ENCODE results near the gene TBL1X. TPM values are rescaled to one million over a fixed set of nuclear protein-coding genes. Genes with fewer than 3 reads are reported as not detected.

TBL1X gene
- total RNA-seq, 1 donor: 30.7 TPM

DNA sequence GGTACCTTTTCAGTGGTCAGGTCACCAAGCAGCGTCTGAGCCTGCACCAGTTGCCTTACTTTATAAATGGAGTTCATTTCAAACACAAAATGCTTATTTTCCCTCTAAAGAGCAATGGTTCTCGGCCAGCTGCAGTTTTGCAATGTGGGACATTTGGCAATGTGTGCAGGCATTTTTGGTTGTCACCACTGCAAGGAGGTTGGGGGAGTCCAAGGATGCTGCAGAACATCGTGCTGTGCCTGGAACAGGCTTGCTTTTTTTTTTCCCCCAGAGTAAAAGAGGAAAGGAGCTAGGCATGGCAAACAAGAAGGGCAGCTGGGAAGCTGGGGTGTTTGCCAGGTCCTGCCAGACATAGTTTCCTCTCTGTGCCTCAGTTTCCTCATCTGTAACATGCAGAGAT, 185.2 kb downstream of the TBL1X start:
- no peak overlapping the region for H3K4me3 ChIP-seq (ENCODE audit: low read depth, low read length)
- no peak for DNase-seq (ENCODE audit: low read depth)
- TF ChIP-seq, protein P1, sequence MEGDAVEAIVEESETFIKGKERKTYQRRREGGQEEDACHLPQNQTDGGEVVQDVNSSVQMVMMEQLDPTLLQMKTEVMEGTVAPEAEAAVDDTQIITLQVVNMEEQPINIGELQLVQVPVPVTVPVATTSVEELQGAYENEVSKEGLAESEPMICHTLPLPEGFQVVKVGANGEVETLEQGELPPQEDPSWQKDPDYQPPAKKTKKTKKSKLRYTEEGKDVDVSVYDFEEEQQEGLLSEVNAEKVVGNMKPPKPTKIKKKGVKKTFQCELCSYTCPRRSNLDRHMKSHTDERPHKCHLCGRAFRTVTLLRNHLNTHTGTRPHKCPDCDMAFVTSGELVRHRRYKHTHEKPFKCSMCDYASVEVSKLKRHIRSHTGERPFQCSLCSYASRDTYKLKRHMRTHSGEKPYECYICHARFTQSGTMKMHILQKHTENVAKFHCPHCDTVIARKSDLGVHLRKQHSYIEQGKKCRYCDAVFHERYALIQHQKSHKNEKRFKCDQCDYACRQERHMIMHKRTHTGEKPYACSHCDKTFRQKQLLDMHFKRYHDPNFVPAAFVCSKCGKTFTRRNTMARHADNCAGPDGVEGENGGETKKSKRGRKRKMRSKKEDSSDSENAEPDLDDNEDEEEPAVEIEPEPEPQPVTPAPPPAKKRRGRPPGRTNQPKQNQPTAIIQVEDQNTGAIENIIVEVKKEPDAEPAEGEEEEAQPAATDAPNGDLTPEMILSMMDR (IDR thresholded peaks at IDR 0.05; ENCODE audit: insufficient read depth, low read depth, low read length): no peak

DNA sequence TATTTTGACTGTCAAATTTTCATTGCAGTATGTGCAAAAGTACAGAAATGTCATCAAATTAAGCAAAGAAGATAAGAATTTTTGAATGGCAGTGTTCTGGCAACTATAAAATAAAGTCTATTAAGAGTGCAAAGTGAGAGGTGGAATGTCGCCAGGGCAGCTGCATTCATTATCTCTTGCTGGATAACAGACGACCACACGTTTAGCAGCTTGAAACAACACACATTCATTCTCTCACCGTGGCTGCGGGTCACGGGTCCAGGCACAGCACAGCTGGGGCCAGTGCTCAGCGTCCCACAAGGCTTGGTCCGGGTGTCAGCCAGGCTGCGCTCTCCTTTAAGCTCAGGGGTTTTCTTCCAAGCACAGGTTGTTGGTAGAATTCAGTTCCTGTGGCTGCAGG, 186.9 kb downstream of the TBL1X start:
- H3K4me3 ChIP-seq (ENCODE audit: low read depth, low read length): no peak overlapping the region
- TF ChIP-seq, protein P1 (IDR thresholded peaks at IDR 0.05; ENCODE audit: insufficient read depth, low read depth, low read length): no peak
- no peak for DNase-seq (ENCODE audit: low read depth)

GRCh38 chrX:9654929-9655328, 190.1 kb downstream of the TBL1X start:
- TF ChIP-seq, protein P1 (IDR thresholded peaks at IDR 0.05; ENCODE audit: insufficient read depth, low read depth, low read length): no peak
- H3K4me3 ChIP-seq (ENCODE audit: low read depth, low read length): no peak overlapping the region
- no peak for DNase-seq (ENCODE audit: low read depth)

DNA sequence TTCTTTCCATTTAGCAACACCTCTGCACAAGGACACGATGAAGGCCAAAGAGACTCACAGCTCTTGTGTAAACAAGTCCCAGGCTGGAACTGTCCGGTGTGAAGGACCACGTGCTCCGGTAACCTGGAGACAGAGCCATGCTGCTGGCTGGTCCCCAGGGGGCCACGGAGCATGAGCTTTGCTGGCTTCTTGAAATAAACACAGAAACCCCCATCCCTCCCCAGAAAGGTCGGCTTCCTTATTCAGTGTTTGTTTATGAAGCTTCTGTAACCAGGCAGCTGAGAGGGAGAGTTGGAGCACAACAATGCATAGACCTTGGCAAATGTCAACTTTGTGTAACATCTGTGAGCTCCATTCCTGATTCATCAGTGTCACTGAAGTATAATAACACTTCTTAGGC, 191.4 kb downstream of the TBL1X start:
- no peak for DNase-seq (ENCODE audit: low read depth)
- TF ChIP-seq, protein P1 (IDR thresholded peaks at IDR 0.05; ENCODE audit: insufficient read depth, low read depth, low read length): no peak
- no peak overlapping the region for H3K4me3 ChIP-seq (ENCODE audit: low read depth, low read length)

- H3K4me3 ChIP-seq (ENCODE audit: low read depth, low read length): no peak overlapping the region
- no peak for DNase-seq (ENCODE audit: low read depth)
- TF ChIP-seq, protein P1 (IDR thresholded peaks at IDR 0.05; ENCODE audit: insufficient read depth, low read depth, low read length): no peak
Observed at GRCh38 chrX:9656871-9657270, 192.0 kb downstream of the TBL1X start.

DNA sequence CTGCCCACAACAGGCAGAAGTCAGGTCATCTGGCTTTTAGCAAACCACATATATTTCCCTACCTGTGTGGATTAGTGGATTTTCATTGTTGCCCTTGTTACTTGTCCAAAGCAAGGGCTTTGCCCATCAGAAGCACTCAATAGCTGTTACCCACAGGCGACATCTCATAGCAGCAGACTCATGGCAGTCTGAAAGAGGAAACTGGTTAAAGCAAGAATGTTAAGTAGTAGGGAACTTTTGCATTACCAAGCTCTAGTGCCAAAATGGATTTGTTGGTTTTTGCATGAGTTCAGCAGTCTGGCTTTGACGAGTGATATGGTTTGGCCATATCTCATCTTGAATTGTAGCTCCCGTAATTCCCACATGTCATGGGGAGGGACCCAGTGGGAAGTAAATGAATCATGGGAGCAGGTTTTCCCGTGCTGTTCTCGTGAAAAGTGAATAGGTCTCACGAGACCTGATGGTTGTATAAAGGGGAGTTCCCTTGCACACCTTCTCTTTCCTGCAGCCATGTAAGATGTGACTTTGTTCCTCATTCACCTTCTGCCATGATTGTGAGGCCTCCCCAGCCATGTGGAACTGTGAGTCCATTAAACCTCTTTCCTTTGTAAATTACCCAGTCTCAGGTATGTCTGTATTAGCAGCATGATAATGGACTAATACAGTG, 192.9 kb downstream of the TBL1X start:
- no peak for DNase-seq (ENCODE audit: low read depth)
- TF ChIP-seq, protein P1 (IDR thresholded peaks at IDR 0.05; ENCODE audit: insufficient read depth, low read depth, low read length): no peak
- no peak overlapping the region for H3K4me3 ChIP-seq (ENCODE audit: low read depth, low read length)

DNA sequence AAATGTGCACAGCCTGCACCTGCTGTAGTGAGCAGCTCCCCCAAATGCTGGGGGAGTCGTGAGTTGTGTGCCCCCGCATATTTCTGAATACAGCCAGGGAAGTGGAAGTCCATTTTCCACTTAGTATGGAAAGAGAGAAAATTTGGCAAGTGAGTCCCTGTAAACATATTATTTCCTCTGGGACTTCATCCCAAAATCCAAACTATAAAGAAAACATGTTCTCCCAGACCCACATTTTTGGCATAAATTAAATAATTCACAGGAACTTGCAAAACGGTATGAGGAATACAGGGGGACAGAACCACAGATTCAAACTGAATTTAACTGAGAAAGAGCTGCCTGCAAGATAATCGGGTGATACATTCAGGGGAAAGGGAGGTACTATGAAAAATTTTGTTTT, 193.6 kb downstream of the TBL1X start:
- DNase-seq (ENCODE audit: low read depth): no peak
- no peak overlapping the region for H3K4me3 ChIP-seq (ENCODE audit: low read depth, low read length)
- TF ChIP-seq, protein P1 (IDR thresholded peaks at IDR 0.05; ENCODE audit: insufficient read depth, low read depth, low read length): no peak
